NCI-H1436 (cell line): ENCODE measurements around the gene XPNPEP1.

Source experiments
- DNase-seq: peaks from one replicate; lab custom pipeline; 2025; lab: John Stamatoyannopoulos, UW

XPNPEP1 gene

GRCh38 chr10:109893386-109893785, 29.9 kb downstream of the XPNPEP1 start:
- DNase-seq, result no peak

- no peak for DNase-seq
Measured at GRCh38 chr10:109892931-109893330, 30.4 kb downstream of the XPNPEP1 start.

- no peak for DNase-seq
Measured at GRCh38 chr10:109892117-109892516, 31.2 kb downstream of the XPNPEP1 start.

GRCh38 chr10:109891105-109891504, 32.2 kb downstream of the XPNPEP1 start:
- no peak for DNase-seq

- no peak for DNase-seq
Measured at GRCh38 chr10:109889867-109890266, 33.4 kb downstream of the XPNPEP1 start.

- no peak for DNase-seq
Measured at GRCh38 chr10:109887776-109888175, 35.5 kb downstream of the XPNPEP1 start.

- no peak for DNase-seq
Measured at GRCh38 chr10:109887243-109887642, 36.1 kb downstream of the XPNPEP1 start.

GRCh38 chr10:109886781-109887140, 36.5 kb downstream of the XPNPEP1 start:
- no peak for DNase-seq

GRCh38 chr10:109886037-109886780, 37.1 kb downstream of the XPNPEP1 start:
- no peak for DNase-seq

GRCh38 chr10:109883859-109884771, 39.2 kb downstream of the XPNPEP1 start:
- peak; percentile 64 for DNase-seq

- no peak for DNase-seq
Measured at GRCh38 chr10:109882251-109883057, 40.9 kb downstream of the XPNPEP1 start.

- DNase-seq, result no peak
Measured at GRCh38 chr10:109881769-109882057, 41.6 kb downstream of the XPNPEP1 start.

GRCh38 chr10:109880886-109881768, 42.2 kb downstream of the XPNPEP1 start:
- no peak for DNase-seq

- no peak for DNase-seq
Measured at GRCh38 chr10:109877546-109877945, 45.8 kb downstream of the XPNPEP1 start.

- no peak for DNase-seq
Measured at GRCh38 chr10:109875828-109876821, 47.2 kb downstream of the XPNPEP1 start.

GRCh38 chr10:109875151-109875568, 48.2 kb downstream of the XPNPEP1 start:
- DNase-seq, result no peak

GRCh38 chr10:109871476-109871875, 51.8 kb downstream of the XPNPEP1 start:
- DNase-seq, result no peak

- DNase-seq, result no peak
Measured at GRCh38 chr10:109866995-109867635, 56.2 kb downstream of the XPNPEP1 start.

GRCh38 chr10:109866168-109866994, 56.9 kb downstream of the XPNPEP1 start:
- DNase-seq, result no peak
